ENCODE results near the gene SCYGR8.

SCYGR8 gene

GRCh38 chr2:227774011-227774624 is 28.4 kb downstream of the SCYGR8 start:
- peak; percentile 58 for DNase-seq (ENCODE audit: low read depth)
- no peak overlapping the region for H3K4me3 ChIP-seq (ENCODE audit: low read depth, low read length)
- peak; percentile 37 for TF ChIP-seq CTCF (IDR thresholded peaks at IDR 0.05; ENCODE audit: insufficient read depth, low read depth, low read length, missing control alignments)

GRCh38 chr2:227774895-227775842 is 29.5 kb downstream of the SCYGR8 start:
- no peak overlapping the region for H3K4me3 ChIP-seq (ENCODE audit: low read depth, low read length)
- DNase-seq (ENCODE audit: low read depth) = no peak
- no peak for TF ChIP-seq CTCF (IDR thresholded peaks at IDR 0.05; ENCODE audit: insufficient read depth, low read depth, low read length, missing control alignments)

GRCh38 chr2:227780981-227781615 is 35.4 kb downstream of the SCYGR8 start:
- TF ChIP-seq CTCF (IDR thresholded peaks at IDR 0.05; ENCODE audit: insufficient read depth, low read depth, low read length, missing control alignments) = no peak
- DNase-seq (ENCODE audit: low read depth) = no peak
- H3K4me3 ChIP-seq (ENCODE audit: low read depth, low read length) = no peak overlapping the region

- DNase-seq (ENCODE audit: low read depth) = no peak
- no peak overlapping the region for H3K4me3 ChIP-seq (ENCODE audit: low read depth, low read length)
- TF ChIP-seq CTCF (IDR thresholded peaks at IDR 0.05; ENCODE audit: insufficient read depth, low read depth, low read length, missing control alignments) = no peak
These were observed 36.1 kb downstream of the SCYGR8 start for GRCh38 chr2:227781841-227782240.

GRCh38 chr2:227782804-227783203 is 37.1 kb downstream of the SCYGR8 start:
- peak overlapping the region; percentile 52 for H3K4me3 ChIP-seq (ENCODE audit: low read depth, low read length)
- no peak for TF ChIP-seq CTCF (IDR thresholded peaks at IDR 0.05; ENCODE audit: insufficient read depth, low read depth, low read length, missing control alignments)
- peak; percentile 45 for DNase-seq (ENCODE audit: low read depth)

- TF ChIP-seq CTCF (IDR thresholded peaks at IDR 0.05; ENCODE audit: insufficient read depth, low read depth, low read length, missing control alignments) = no peak
- H3K4me3 ChIP-seq (ENCODE audit: low read depth, low read length) = peak overlapping the region; percentile 52
- peak; percentile 87 for DNase-seq (ENCODE audit: low read depth)
These were observed 37.9 kb downstream of the SCYGR8 start for GRCh38 chr2:227783404-227784138.

Measured in GM12865 (cell line).